Measurements from ENCODE around the gene SCCPDH. TPM values are rescaled to one million over a fixed set of nuclear protein-coding genes. Genes with fewer than 3 reads are reported as not detected.
"Not testable (repeated sequence)": the region's sequence is repeated elsewhere in the genome, so short reads cannot be mapped to it uniquely, and the experiment has no call there.

The SCCPDH gene
- total RNA-seq, 1 experiment from 2014 or later, result 32.2 TPM

GRCh38 chr1:246691622-246692495 lies 32.4 kb upstream of the SCCPDH start:
- intact Hi-C loops (cut with micrococcal nuclease), result no loop called here
- H3K27ac Mint-ChIP-seq (ENCODE audit: low read depth, unreplicated experiment), result no peak overlapping the region
- peaks cover 6% of the 10 kb centered on the region for H3K36me3 Mint-ChIP-seq (ENCODE audit: insufficient read depth, unreplicated experiment)
- H3K9me3 Mint-ChIP-seq (ENCODE audit: unreplicated experiment), result peaks cover 8% of the 10 kb centered on the region
- no peaks in the 10 kb centered on the region for H3K27me3 Mint-ChIP-seq (ENCODE audit: insufficient read depth, unreplicated experiment)
- peaks cover 8% of the 10 kb centered on the region for H3K4me1 Mint-ChIP-seq (ENCODE audit: insufficient read depth, unreplicated experiment)
- ChIA-PET POLR2A (no interaction called here), CTCF (interaction anchor here (0.6 to 16.3 kb wide), 12 partner anchors 9 to 683 kb away, joined by 3 to 464 read pairs (median 4); partner anchors contain the start of genes CNST and SCCPDH)
- TF ChIP-seq, protein P1, sequence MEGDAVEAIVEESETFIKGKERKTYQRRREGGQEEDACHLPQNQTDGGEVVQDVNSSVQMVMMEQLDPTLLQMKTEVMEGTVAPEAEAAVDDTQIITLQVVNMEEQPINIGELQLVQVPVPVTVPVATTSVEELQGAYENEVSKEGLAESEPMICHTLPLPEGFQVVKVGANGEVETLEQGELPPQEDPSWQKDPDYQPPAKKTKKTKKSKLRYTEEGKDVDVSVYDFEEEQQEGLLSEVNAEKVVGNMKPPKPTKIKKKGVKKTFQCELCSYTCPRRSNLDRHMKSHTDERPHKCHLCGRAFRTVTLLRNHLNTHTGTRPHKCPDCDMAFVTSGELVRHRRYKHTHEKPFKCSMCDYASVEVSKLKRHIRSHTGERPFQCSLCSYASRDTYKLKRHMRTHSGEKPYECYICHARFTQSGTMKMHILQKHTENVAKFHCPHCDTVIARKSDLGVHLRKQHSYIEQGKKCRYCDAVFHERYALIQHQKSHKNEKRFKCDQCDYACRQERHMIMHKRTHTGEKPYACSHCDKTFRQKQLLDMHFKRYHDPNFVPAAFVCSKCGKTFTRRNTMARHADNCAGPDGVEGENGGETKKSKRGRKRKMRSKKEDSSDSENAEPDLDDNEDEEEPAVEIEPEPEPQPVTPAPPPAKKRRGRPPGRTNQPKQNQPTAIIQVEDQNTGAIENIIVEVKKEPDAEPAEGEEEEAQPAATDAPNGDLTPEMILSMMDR (IDR thresholded peaks at IDR 0.05; ENCODE audit: unreplicated experiment), result no peak
- no TSS peak for BruUV-seq (replicated peaks)
- H3K4me3 Mint-ChIP-seq (ENCODE audit: unreplicated experiment), result no peak overlapping the region
- DNase-seq (ENCODE audit: unreplicated experiment), result no peak

- DNase-seq (ENCODE audit: unreplicated experiment); BruUV-seq (replicated peaks); H3K9me3 Mint-ChIP-seq (ENCODE audit: unreplicated experiment); intact Hi-C loops (cut with micrococcal nuclease); H3K36me3 Mint-ChIP-seq (ENCODE audit: insufficient read depth, unreplicated experiment); H3K27me3 Mint-ChIP-seq (ENCODE audit: insufficient read depth, unreplicated experiment); H3K27ac Mint-ChIP-seq (ENCODE audit: low read depth, unreplicated experiment); H3K4me3 Mint-ChIP-seq (ENCODE audit: unreplicated experiment): not testable (repeated sequence)
- ChIA-PET CTCF (interaction anchor here (0.6 to 16.3 kb wide), 10 partner anchors 9 to 1600 kb away, joined by 3 to 464 read pairs (median 4); partner anchors contain the start of gene SCCPDH), POLR2A (interaction anchor here (1.0 kb wide), 1 partner anchor 12 kb away, joined by 4 read pairs; no protein-coding TSS in a partner anchor)
- H3K4me1 Mint-ChIP-seq (ENCODE audit: insufficient read depth, unreplicated experiment), result peaks cover 13% of the 10 kb centered on the region
These were observed 29.9 kb upstream of the SCCPDH start for GRCh38 chr1:246694213-246694895.

GRCh38 chr1:246695136-246695535 lies 29.1 kb upstream of the SCCPDH start:
- TF ChIP-seq, protein P1 (IDR thresholded peaks at IDR 0.05; ENCODE audit: unreplicated experiment), result no peak
- peak; percentile 42 for DNase-seq (ENCODE audit: unreplicated experiment)
- no peaks in the 10 kb centered on the region for H3K27me3 Mint-ChIP-seq (ENCODE audit: insufficient read depth, unreplicated experiment)
- intact Hi-C loops (cut with micrococcal nuclease), result no loop called here
- H3K27ac Mint-ChIP-seq (ENCODE audit: low read depth, unreplicated experiment), result no peak overlapping the region
- H3K4me1 Mint-ChIP-seq (ENCODE audit: insufficient read depth, unreplicated experiment), result peaks cover 14% of the 10 kb centered on the region
- ChIA-PET POLR2A (interaction anchor here (0.6 to 1.3 kb wide), 5 partner anchors 10 to 221 kb away, joined by 3 to 5 read pairs (median 4); partner anchors contain the start of genes CNST, SCCPDH and TFB2M), CTCF (interaction anchor here (0.6 to 16.3 kb wide), 20 partner anchors 8 to 1999 kb away, joined by 3 to 464 read pairs (median 3); partner anchors contain the start of gene SCCPDH)
- BruUV-seq (replicated peaks), result no TSS peak
- H3K36me3 Mint-ChIP-seq (ENCODE audit: insufficient read depth, unreplicated experiment), result no peaks in the 10 kb centered on the region
- H3K4me3 Mint-ChIP-seq (ENCODE audit: unreplicated experiment), result no peak overlapping the region
- peaks cover 8% of the 10 kb centered on the region for H3K9me3 Mint-ChIP-seq (ENCODE audit: unreplicated experiment)

GRCh38 chr1:246695666-246696065 lies 28.5 kb upstream of the SCCPDH start:
- no TSS peak for BruUV-seq (replicated peaks)
- intact Hi-C loops (cut with micrococcal nuclease), result no loop called here
- Mint-ChIP-seq H3K27ac (ENCODE audit: low read depth, unreplicated experiment) (no peak overlapping the region), H3K4me3 (ENCODE audit: unreplicated experiment) (no peak overlapping the region), H3K27me3 (ENCODE audit: insufficient read depth, unreplicated experiment) (no peaks in the 10 kb centered on the region), H3K4me1 (ENCODE audit: insufficient read depth, unreplicated experiment) (peaks cover 14% of the 10 kb centered on the region), H3K9me3 (ENCODE audit: unreplicated experiment) (peaks cover 8% of the 10 kb centered on the region), H3K36me3 (ENCODE audit: insufficient read depth, unreplicated experiment) (no peaks in the 10 kb centered on the region)
- POLR2A ChIA-PET, result interaction anchor here (0.6 to 1.3 kb wide), 5 partner anchors 9 to 222 kb away, joined by 3 to 5 read pairs (median 4); partner anchors contain the start of genes CNST, SCCPDH and TFB2M
- CTCF ChIA-PET, result interaction anchor here (0.5 to 16.3 kb wide), 26 partner anchors 12 to 1999 kb away, joined by 3 to 464 read pairs (median 3); partner anchors contain the start of gene SCCPDH
- no peak for DNase-seq (ENCODE audit: unreplicated experiment)
- TF ChIP-seq, protein P1 (IDR thresholded peaks at IDR 0.05; ENCODE audit: unreplicated experiment), result no peak

All from MCF 10A (cell line).